K562 (cell line): ENCODE results near the gene VDR. TPM values are rescaled to one million over a fixed set of nuclear protein-coding genes. Genes with fewer than 3 reads are reported as not detected.

Experiments used
- ARID1B ChIP-seq: fragments of 450-650 bp; IDR thresholded peaks from 2 replicates; pipeline ENCODE4 v1.6.1; 2016; ENCODE audit warnings: antibody characterized with exemption, mild to moderate bottlenecking, inconsistent platforms
- CHAMP1 ChIP-seq: fragments of 450-650 bp; IDR thresholded peaks from 2 replicates; pipeline ENCODE4 v1.6.1; 2016; ENCODE audit warnings: mild to moderate bottlenecking
- ETS2 ChIP-seq: IDR thresholded peaks from 2 replicates; pipeline ENCODE4 v1.6.1; 2016; ENCODE audit warnings: borderline replicate concordance, missing genetic modification characterization, mild to moderate bottlenecking, moderate library complexity, missing compliant biosample characterization; ENCODE audit not compliant: poor library complexity, severe bottlenecking
- FOSL1 ChIP-seq: fragments of 200-800 bp; sonication (Bioruptor generic); conservative IDR thresholded peaks from 2 replicates; pipeline ENCODE4 v1.6.1; 2016; ENCODE audit warnings: missing genetic modification characterization, missing compliant biosample characterization
- HOXB6 ChIP-seq: fragments of 250-450 bp; sonication (Bioruptor Pico); IDR thresholded peaks from 2 replicates; pipeline ENCODE4 v1.5.1; 2022; ENCODE audit warnings: mild to moderate bottlenecking, borderline replicate concordance
- KDM4B ChIP-seq, 2 experiments: fragments of 450-650 bp in 1 of 2; sonication (generic) in 1 of 2; IDR thresholded peaks; 2 replicates each; pipeline ENCODE4 v1.6.1; 2016 to 2017; ENCODE audit warnings: borderline replicate concordance in 2 of 2, antibody characterized with exemption in 1 of 2, low read depth in 1 of 2, mild to moderate bottlenecking in 1 of 2
- MEIS2 ChIP-seq: fragments of 450-650 bp; IDR thresholded peaks from 2 replicates; pipeline ENCODE4 v1.6.1; 2014; ENCODE audit warnings: mild to moderate bottlenecking; ENCODE audit not compliant: partially characterized antibody
- MYNN ChIP-seq, 2 experiments: sonication (generic); formaldehyde crosslinking in 1 of 2; IDR thresholded peaks; 2 replicates each; pipeline versions ENCODE4 v1.5.0 to v1.6.1; 2016 to 2020; ENCODE audit warnings: antibody characterized with exemption in 1 of 2, missing genetic modification reagents in 1 of 2
- NCOA2 ChIP-seq, 2 experiments: fragments of 450-650 bp; IDR thresholded peaks; 2 replicates each; pipeline ENCODE4 v1.6.1; 2018; ENCODE audit warnings: mild to moderate bottlenecking in 2 of 2, moderate library complexity in 1 of 2; ENCODE audit not compliant: partially characterized antibody in 2 of 2
- PRPF4 ChIP-seq: fragments of 200-400 bp; formaldehyde crosslinking; IDR thresholded peaks from one replicate; pipeline ENCODE4 v1.6.1; 2017; ENCODE audit warnings: low read length, low read depth, mild to moderate bottlenecking; ENCODE audit not compliant: insufficient read depth, poor library complexity, severe bottlenecking
- TFAP4 ChIP-seq: sonication (generic); formaldehyde crosslinking; IDR thresholded peaks from 2 replicates; pipeline ENCODE4 v1.8.0; 2022; ENCODE audit warnings: missing genetic modification reagents, mild to moderate bottlenecking, moderate library complexity, borderline replicate concordance
- ZNF175 ChIP-seq: fragments of 200-800 bp; sonication (Bioruptor generic); IDR thresholded peaks from 2 replicates; pipeline ENCODE4 v1.6.1; 2016; ENCODE audit warnings: low read depth, mild to moderate bottlenecking, missing genetic modification characterization, missing compliant biosample characterization
- polyA plus RNA-seq, 8 experiments: library from polyadenylated mRNA; depleted of rRNA in 4 of 8; stranded (reverse) in 5 of 8; unstranded in 3 of 8; fragments of >200 nt; fragmentation: Nextera tagmentation in 2 of 8; fragmentation: Illumina TruSeq in 1 of 8; extraction: Ambion mirVana in 2 of 8; extraction: Trizol in 1 of 8; gene quantifications; 2 replicates each; pipeline versions ENCODE4 v1.2.1 to v1.2.3, GENCODE V29; 2011 to 2014; ENCODE audit warnings: inconsistent platforms in 1 of 8, missing spikeins in 1 of 8
- total RNA-seq, 7 experiments: library from RNA; depleted of rRNA in 6 of 7; stranded (reverse); fragments of >200 nt in 6 of 7; fragmentation: Illumina TruSeq in 2 of 7; extraction: Trizol in 2 of 7; gene quantifications; 2 replicates each; pipeline versions ENCODE4 v1.2.1 to v1.2.3, GENCODE V29; 2011 to 2021; ENCODE audit warnings: low replicate concordance in 1 of 7
- TF ChIP-seq, protein P1 (sequence below): sonication (generic); formaldehyde crosslinking; IDR thresholded peaks from 2 replicates; pipeline ENCODE4 v1.8.1; 2023; ENCODE audit warnings: missing genetic modification reagents, mild to moderate bottlenecking, borderline replicate concordance
- TF ChIP-seq, protein P2 (sequence below): sonication (generic); formaldehyde crosslinking; IDR thresholded peaks from 2 replicates; pipeline ENCODE4 v1.8.0; 2022; ENCODE audit warnings: mild to moderate bottlenecking, missing genetic modification reagents, borderline replicate concordance

The VDR gene
- total and polyA plus RNA-seq, 9 of the 15 experiments (the other 6 are each of a cell fraction or from before 2014, with no cell fraction given), result 0.61 to 4.8 (median 2.0) TPM

GRCh38 chr12:47881826-47882427 is 22.9 kb downstream of the VDR start (continued):
- TF ChIP-seq, protein P1, sequence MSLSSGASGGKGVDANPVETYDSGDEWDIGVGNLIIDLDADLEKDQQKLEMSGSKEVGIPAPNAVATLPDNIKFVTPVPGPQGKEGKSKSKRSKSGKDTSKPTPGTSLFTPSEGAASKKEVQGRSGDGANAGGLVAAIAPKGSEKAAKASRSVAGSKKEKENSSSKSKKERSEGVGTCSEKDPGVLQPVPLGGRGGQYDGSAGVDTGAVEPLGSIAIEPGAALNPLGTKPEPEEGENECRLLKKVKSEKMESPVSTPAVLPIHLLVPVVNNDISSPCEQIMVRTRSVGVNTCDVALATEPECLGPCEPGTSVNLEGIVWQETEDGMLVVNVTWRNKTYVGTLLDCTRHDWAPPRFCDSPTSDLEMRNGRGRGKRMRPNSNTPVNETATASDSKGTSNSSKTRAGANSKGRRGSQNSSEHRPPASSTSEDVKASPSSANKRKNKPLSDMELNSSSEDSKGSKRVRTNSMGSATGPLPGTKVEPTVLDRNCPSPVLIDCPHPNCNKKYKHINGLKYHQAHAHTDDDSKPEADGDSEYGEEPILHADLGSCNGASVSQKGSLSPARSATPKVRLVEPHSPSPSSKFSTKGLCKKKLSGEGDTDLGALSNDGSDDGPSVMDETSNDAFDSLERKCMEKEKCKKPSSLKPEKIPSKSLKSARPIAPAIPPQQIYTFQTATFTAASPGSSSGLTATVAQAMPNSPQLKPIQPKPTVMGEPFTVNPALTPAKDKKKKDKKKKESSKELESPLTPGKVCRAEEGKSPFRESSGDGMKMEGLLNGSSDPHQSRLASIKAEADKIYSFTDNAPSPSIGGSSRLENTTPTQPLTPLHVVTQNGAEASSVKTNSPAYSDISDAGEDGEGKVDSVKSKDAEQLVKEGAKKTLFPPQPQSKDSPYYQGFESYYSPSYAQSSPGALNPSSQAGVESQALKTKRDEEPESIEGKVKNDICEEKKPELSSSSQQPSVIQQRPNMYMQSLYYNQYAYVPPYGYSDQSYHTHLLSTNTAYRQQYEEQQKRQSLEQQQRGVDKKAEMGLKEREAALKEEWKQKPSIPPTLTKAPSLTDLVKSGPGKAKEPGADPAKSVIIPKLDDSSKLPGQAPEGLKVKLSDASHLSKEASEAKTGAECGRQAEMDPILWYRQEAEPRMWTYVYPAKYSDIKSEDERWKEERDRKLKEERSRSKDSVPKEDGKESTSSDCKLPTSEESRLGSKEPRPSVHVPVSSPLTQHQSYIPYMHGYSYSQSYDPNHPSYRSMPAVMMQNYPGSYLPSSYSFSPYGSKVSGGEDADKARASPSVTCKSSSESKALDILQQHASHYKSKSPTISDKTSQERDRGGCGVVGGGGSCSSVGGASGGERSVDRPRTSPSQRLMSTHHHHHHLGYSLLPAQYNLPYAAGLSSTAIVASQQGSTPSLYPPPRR, result no peak
- TF ChIP-seq KDM4B (IDR thresholded peaks at IDR 0.05; ENCODE audit: borderline replicate concordance in 2 of 2, low read depth in 1 of 2), result no peak
- no peak for TF ChIP-seq TFAP4 (CRISPR knock-in tag)
- TF ChIP-seq ARID1B, result no peak
- TF ChIP-seq ETS2 (tag), result no peak
- TF ChIP-seq ZNF175 (CRISPR knock-in tag), result no peak
- peak; percentile 79 for TF ChIP-seq FOSL1
- TF ChIP-seq MEIS2, result peak; percentile 51
- no peak for TF ChIP-seq PRPF4
- no peak for TF ChIP-seq HOXB6 (CRISPR knock-in tag)
- no peak for TF ChIP-seq MYNN (IDR thresholded peaks at IDR 0.05)
- TF ChIP-seq MYNN (CRISPR knock-in tag; IDR thresholded peaks at IDR 0.05), result no peak
- TF ChIP-seq, protein P2, sequence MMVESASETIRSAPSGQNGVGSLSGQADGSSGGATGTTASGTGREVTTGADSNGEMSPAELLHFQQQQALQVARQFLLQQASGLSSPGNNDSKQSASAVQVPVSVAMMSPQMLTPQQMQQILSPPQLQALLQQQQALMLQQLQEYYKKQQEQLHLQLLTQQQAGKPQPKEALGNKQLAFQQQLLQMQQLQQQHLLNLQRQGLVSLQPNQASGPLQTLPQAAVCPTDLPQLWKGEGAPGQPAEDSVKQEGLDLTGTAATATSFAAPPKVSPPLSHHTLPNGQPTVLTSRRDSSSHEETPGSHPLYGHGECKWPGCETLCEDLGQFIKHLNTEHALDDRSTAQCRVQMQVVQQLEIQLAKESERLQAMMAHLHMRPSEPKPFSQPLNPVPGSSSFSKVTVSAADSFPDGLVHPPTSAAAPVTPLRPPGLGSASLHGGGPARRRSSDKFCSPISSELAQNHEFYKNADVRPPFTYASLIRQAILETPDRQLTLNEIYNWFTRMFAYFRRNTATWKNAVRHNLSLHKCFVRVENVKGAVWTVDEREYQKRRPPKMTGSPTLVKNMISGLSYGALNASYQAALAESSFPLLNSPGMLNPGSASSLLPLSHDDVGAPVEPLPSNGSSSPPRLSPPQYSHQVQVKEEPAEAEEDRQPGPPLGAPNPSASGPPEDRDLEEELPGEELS (CRISPR knock-in tag), result no peak
- TF ChIP-seq CHAMP1, result no peak
- TF ChIP-seq NCOA2 (IDR thresholded peaks at IDR 0.05; ENCODE audit: partially characterized antibody in 2 of 2), result no peak
